BE2C (cell line): ENCODE data around the gene KRTAP12-2.

Experiments
- DNase-seq: peaks from one replicate; pipeline ENCODE4 v3.0.0-alpha.2; 2020
- H3K27me3 ChIP-seq: fragments of 250-450 bp; sonication (Bioruptor Pico); 2 replicates; pipeline ENCODE4 v1.5.1; 2020; ENCODE audit warnings: mild to moderate bottlenecking
- H3K36me3 ChIP-seq: fragments of 250-450 bp; sonication (Bioruptor Pico); 2 replicates; pipeline ENCODE4 v1.5.1; 2020; ENCODE audit warnings: mild to moderate bottlenecking
- H3K4me1 ChIP-seq: fragments of 250-450 bp; sonication (Bioruptor Pico); 2 replicates; pipeline ENCODE4 v1.5.1; 2020
- H3K4me3 ChIP-seq: 2 replicates; pipeline ENCODE4 v1.5.1; 2011; ENCODE audit warnings: low read depth, low read length
- H3K9me3 ChIP-seq: fragments of 250-450 bp; sonication (Bioruptor Pico); 2 replicates; pipeline ENCODE4 v1.5.1; 2020
- CTCF ChIP-seq: IDR thresholded peaks from 2 replicates; pipeline ENCODE4 v1.5.1; 2012; ENCODE audit warnings: mild to moderate bottlenecking, low read depth, low read length

Gene KRTAP12-2

DNA sequence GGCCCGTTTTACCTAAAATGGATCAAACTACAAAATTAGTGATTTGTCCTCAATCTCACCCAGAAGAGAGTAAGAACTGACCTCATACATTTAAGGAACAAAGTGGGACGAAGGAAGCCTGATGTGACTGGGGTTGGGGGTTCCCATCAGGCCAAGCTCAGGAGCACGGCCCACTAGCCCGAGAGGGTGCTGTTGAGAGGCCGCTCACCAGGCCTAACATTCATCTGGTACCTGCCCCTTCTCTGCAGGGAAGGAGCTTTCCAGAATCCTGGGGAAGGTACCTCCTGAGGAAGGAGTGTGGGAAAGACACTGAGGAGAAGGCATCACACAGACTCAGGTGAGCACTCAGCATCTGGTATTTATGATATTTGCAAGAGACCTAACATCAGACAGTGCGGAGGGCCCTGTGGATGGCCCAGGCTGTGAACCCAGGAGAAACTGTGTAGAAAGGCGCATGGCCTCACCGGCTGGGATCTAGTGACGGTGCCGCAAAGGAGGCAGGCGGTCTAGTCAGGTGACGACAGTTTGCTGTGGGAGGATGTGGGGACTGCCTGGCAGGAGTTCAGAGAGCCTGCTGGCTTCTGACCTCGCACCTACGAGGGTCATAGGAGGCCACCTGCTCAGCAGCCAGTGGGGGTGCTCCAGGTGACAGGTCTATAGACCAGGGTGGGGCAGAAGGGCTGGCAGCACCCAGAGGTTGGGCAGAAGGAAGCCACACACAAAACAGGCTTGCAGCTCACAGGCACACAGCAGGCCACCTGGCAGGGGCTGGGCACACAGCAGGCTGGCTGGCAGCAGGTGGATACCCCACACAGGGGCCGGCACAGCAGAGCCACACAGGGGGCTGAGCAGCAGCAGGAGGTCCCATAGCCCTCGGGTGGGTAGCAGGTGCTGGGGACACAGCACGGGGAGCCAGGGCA, 12.8 kb downstream of the KRTAP12-2 start:
- H3K4me3 ChIP-seq, result no peak overlapping the region
- DNase-seq, result no peak
- TF ChIP-seq CTCF, result no peak
- no peaks in the 10 kb centered on the region for H3K4me1 ChIP-seq
- peaks cover 9% of the 10 kb centered on the region for H3K27me3 ChIP-seq
- no peaks in the 10 kb centered on the region for H3K9me3 ChIP-seq
- H3K36me3 ChIP-seq, result no peaks in the 10 kb centered on the region

GRCh38 chr21:44653123-44653522, 13.6 kb downstream of the KRTAP12-2 start:
- DNase-seq, result no peak
- H3K4me3 ChIP-seq, result no peak overlapping the region
- no peak for TF ChIP-seq CTCF
- H3K4me1 ChIP-seq, result no peaks in the 10 kb centered on the region
- no peaks in the 10 kb centered on the region for H3K36me3 ChIP-seq
- H3K9me3 ChIP-seq, result no peaks in the 10 kb centered on the region
- H3K27me3 ChIP-seq, result peaks cover 15% of the 10 kb centered on the region

DNA sequence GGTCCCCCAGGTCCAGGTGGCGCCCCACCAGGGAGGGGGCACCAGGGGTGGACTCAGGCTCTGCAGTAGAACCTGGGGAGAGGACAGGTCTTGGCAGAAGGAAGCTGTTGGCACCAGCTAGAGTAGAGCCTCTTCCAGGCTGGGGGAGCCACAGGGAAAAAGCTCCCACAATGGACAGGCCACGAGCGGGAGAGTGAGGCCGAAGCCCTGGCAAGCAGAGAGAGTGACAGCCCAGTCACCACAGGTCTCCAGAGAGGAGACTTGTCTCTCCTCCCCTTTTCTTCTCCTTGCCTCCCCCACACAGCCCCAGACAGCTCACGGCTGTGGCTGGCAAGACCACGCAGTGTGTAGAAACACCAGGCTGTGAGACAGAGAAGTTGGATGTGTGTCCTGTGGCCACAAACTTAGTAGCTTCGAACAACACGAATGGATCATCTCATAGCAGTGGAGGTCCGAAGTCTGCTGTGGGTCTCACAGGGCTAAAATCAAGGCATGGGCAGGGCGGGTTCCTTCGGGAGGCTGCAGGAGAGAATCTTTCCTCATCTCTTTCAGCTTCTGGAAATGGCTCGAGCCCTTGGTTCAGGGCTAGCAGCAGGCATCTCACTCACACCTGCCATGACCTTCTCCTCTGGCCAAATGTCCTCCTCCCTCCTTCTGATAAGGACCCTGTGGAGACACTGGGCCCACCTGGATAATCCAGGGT, 15.6 kb downstream of the KRTAP12-2 start:
- peaks cover 14% of the 10 kb centered on the region for H3K27me3 ChIP-seq
- no peaks in the 10 kb centered on the region for H3K4me1 ChIP-seq
- no peaks in the 10 kb centered on the region for H3K9me3 ChIP-seq
- no peaks in the 10 kb centered on the region for H3K36me3 ChIP-seq
- TF ChIP-seq CTCF, result no peak
- no peak for DNase-seq
- H3K4me3 ChIP-seq, result no peak overlapping the region

GRCh38 chr21:44650265-44650972, 16.3 kb downstream of the KRTAP12-2 start:
- TF ChIP-seq CTCF, result no peak
- Histone ChIP-seq H3K9me3 (no peaks in the 10 kb centered on the region), H3K4me3 (no peak overlapping the region), H3K36me3 (no peaks in the 10 kb centered on the region), H3K4me1 (no peaks in the 10 kb centered on the region), H3K27me3 (peaks cover 14% of the 10 kb centered on the region)
- no peak for DNase-seq

DNA sequence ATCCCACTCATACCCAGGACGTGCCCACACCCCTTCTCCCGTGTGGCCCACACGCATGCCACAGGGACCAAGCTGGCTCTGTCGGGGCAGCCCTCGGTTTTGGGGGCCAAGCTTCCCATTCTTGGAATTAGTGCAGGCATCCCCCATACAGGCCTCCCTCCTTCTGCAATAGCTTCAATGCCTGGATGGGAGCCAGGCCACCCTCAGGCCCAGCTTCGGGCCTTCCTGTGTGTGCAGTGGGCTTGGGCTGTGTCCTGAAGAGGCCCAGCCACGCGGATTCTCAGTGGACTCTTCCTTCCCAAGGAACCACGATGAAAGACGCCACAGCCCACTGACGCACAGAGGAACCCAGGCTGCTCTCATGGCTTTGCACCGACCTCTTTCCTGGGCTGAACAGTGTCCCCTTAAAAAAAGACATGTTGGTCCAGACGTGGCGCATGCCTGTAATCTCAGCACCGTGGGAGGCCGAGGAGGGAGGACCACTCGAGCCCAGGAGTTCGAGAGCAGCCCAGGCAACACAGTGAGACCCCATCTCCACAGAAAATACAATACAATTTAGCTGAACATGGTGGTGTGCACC, 17.1 kb downstream of the KRTAP12-2 start:
- Histone ChIP-seq H3K9me3 (no peaks in the 10 kb centered on the region), H3K4me3 (no peak overlapping the region), H3K36me3 (no peaks in the 10 kb centered on the region), H3K27me3 (peaks cover 14% of the 10 kb centered on the region), H3K4me1 (no peaks in the 10 kb centered on the region)
- no peak for TF ChIP-seq CTCF
- no peak for DNase-seq
